Measurements from ENCODE around the gene AGPAT2.
"Not testable (repeated sequence)": the region's sequence is repeated elsewhere in the genome, so short reads cannot be mapped to it uniquely, and the experiment has no call there.

The AGPAT2 gene

GRCh38 chr9:136720251-136720897, 33.1 kb upstream of the AGPAT2 start:
- DNase-seq (ENCODE audit: low spot score), result no peak

- no peak for DNase-seq (ENCODE audit: low spot score)
Observed at GRCh38 chr9:136719195-136719880, 32.1 kb upstream of the AGPAT2 start.

- no peak for DNase-seq (ENCODE audit: low spot score)
Observed at GRCh38 chr9:136718345-136719194, 31.3 kb upstream of the AGPAT2 start.

GRCh38 chr9:136717399-136717798, 30.1 kb upstream of the AGPAT2 start:
- no peak for DNase-seq (ENCODE audit: low spot score)

GRCh38 chr9:136714893-136715274, 27.6 kb upstream of the AGPAT2 start:
- no peak for DNase-seq (ENCODE audit: low spot score)

- no peak for DNase-seq (ENCODE audit: low spot score)
Observed at GRCh38 chr9:136714096-136714892, 27.0 kb upstream of the AGPAT2 start.

- DNase-seq (ENCODE audit: low spot score), result no peak
Observed at GRCh38 chr9:136713550-136713949, 26.3 kb upstream of the AGPAT2 start.

- DNase-seq (ENCODE audit: low spot score), result no peak
Observed at GRCh38 chr9:136712690-136713544, 25.7 kb upstream of the AGPAT2 start.

GRCh38 chr9:136711751-136712689, 24.8 kb upstream of the AGPAT2 start, which contains the start of gene DIPK1B:
DIPK1B (plus strand) TSS chr9:136712572; CDS start chr9:136712666, 94 bp downstream.
- no peak for DNase-seq (ENCODE audit: low spot score)

- DNase-seq (ENCODE audit: low spot score), result not testable (repeated sequence)
Observed at GRCh38 chr9:136711219-136711648, 24.0 kb upstream of the AGPAT2 start.

- DNase-seq (ENCODE audit: low spot score), result no peak
Observed at GRCh38 chr9:136710543-136710942, 23.3 kb upstream of the AGPAT2 start.

- no peak for DNase-seq (ENCODE audit: low spot score)
Observed at GRCh38 chr9:136709454-136710109, 22.3 kb upstream of the AGPAT2 start.

- no peak for DNase-seq (ENCODE audit: low spot score)
Observed at GRCh38 chr9:136707849-136708517, 20.7 kb upstream of the AGPAT2 start.

GRCh38 chr9:136707011-136707410, 19.8 kb upstream of the AGPAT2 start:
- no peak for DNase-seq (ENCODE audit: low spot score)

- DNase-seq (ENCODE audit: low spot score), result no peak
Observed at GRCh38 chr9:136705564-136705963, 18.3 kb upstream of the AGPAT2 start.

GRCh38 chr9:136704741-136705140, 17.5 kb upstream of the AGPAT2 start:
- DNase-seq (ENCODE audit: low spot score), result not testable (repeated sequence)

GRCh38 chr9:136703276-136703860, 16.1 kb upstream of the AGPAT2 start:
- no peak for DNase-seq (ENCODE audit: low spot score)

- DNase-seq (ENCODE audit: low spot score), result no peak
Observed at GRCh38 chr9:136701668-136702053, 14.4 kb upstream of the AGPAT2 start.
